SK-N-SH treated with all-trans-retinoic acid at 6 μM for 48 hours (cell line): Measurements from ENCODE around the gene CRYAB.

Source experiments
- ATAC-seq: fragments of 200-7000 bp; cut with Tn5 transposase; 3 replicates; pipeline ENCODE4 v1.9.1; 2020; ENCODE audit warnings: mild to moderate bottlenecking, moderate library complexity
- ARNTL ChIP-seq: fragments of 450-650 bp; formaldehyde crosslinking; IDR thresholded peaks from 2 replicates; pipeline ENCODE4 v1.5.0; 2020; ENCODE audit warnings: low read depth, mild to moderate bottlenecking, moderate library complexity, borderline replicate concordance
- BACH2 ChIP-seq: fragments of 250-450 bp; sonication (Bioruptor Pico); IDR thresholded peaks from 2 replicates; pipeline ENCODE4 v1.9.0; 2021; ENCODE audit warnings: mild to moderate bottlenecking, borderline replicate concordance
- CREB5 ChIP-seq: fragments of 250-450 bp; sonication (Bioruptor Pico); IDR thresholded peaks from 2 replicates; pipeline ENCODE4 v1.5.1; 2020; ENCODE audit warnings: low read depth, mild to moderate bottlenecking, moderate library complexity
- CSRNP3 ChIP-seq: fragments of 250-450 bp; sonication (Bioruptor Pico); IDR thresholded peaks from 2 replicates; pipeline ENCODE4 v1.5.1; 2021; ENCODE audit warnings: mild to moderate bottlenecking, moderate library complexity
- ESRRG ChIP-seq: fragments of 250-450 bp; sonication (Bioruptor Pico); IDR thresholded peaks from 2 replicates; pipeline ENCODE4 v1.6.1; 2021; ENCODE audit warnings: mild to moderate bottlenecking
- GLIS3 ChIP-seq: fragments of 250-450 bp; sonication (Bioruptor Pico); IDR thresholded peaks from 2 replicates; pipeline ENCODE4 v1.5.0; 2020; ENCODE audit warnings: mild to moderate bottlenecking, moderate library complexity
- OSR1 ChIP-seq: fragments of 250-450 bp; sonication (Bioruptor Pico); IDR thresholded peaks from 2 replicates; pipeline ENCODE4 v1.8.0; 2022; ENCODE audit warnings: moderate library complexity, mild to moderate bottlenecking, inconsistent platforms
- PATZ1 ChIP-seq: fragments of 250-450 bp; sonication (Bioruptor Pico); IDR thresholded peaks from 2 replicates; pipeline ENCODE4 v1.8.0; 2020; ENCODE audit warnings: mild to moderate bottlenecking, moderate library complexity, borderline replicate concordance
- POU6F1 ChIP-seq: fragments of 250-450 bp; sonication (Bioruptor Pico); IDR thresholded peaks from 2 replicates; pipeline ENCODE4 v1.8.0; 2021; ENCODE audit warnings: low read depth, mild to moderate bottlenecking, moderate library complexity, borderline replicate concordance
- PPARA ChIP-seq: fragments of 250-450 bp; sonication (Bioruptor Pico); IDR thresholded peaks from 2 replicates; pipeline ENCODE4 v1.5.0; 2020; ENCODE audit warnings: mild to moderate bottlenecking, borderline replicate concordance
- RARB ChIP-seq: fragments of 250-450 bp; sonication (Bioruptor Pico); IDR thresholded peaks from 2 replicates; pipeline ENCODE4 v1.8.0; 2021; ENCODE audit warnings: mild to moderate bottlenecking, moderate library complexity
- SNAI2 ChIP-seq: fragments of 250-450 bp; sonication (Bioruptor Pico); IDR thresholded peaks from 2 replicates; pipeline ENCODE4 v1.5.0; 2020; ENCODE audit warnings: mild to moderate bottlenecking, moderate library complexity
- TCF4 ChIP-seq: fragments of 250-450 bp; sonication (Bioruptor Pico); IDR thresholded peaks from 2 replicates; pipeline ENCODE4 v1.8.0; 2021; ENCODE audit warnings: mild to moderate bottlenecking, moderate library complexity, borderline replicate concordance
- TOX ChIP-seq: fragments of 250-450 bp; sonication (Bioruptor Pico); IDR thresholded peaks from 2 replicates; pipeline ENCODE4 v1.8.0; 2021; ENCODE audit warnings: mild to moderate bottlenecking, moderate library complexity, borderline replicate concordance
- TSHZ2 ChIP-seq: fragments of 250-450 bp; sonication (Bioruptor Pico); IDR thresholded peaks from 2 replicates; pipeline ENCODE4 v1.5.0; 2020; ENCODE audit warnings: mild to moderate bottlenecking, moderate library complexity
- ZC3H10 ChIP-seq: fragments of 250-450 bp; sonication (Bioruptor Pico); IDR thresholded peaks from 2 replicates; pipeline ENCODE4 v1.5.1; 2021; ENCODE audit warnings: mild to moderate bottlenecking, moderate library complexity
- ZFP3 ChIP-seq: fragments of 250-450 bp; sonication (Bioruptor Pico); IDR thresholded peaks from 2 replicates; pipeline ENCODE4 v1.5.0; 2020; ENCODE audit warnings: mild to moderate bottlenecking, moderate library complexity
- ZFP30 ChIP-seq: fragments of 450-650 bp; formaldehyde crosslinking; IDR thresholded peaks from 2 replicates; pipeline ENCODE4 v1.5.0; 2022; ENCODE audit warnings: mild to moderate bottlenecking, moderate library complexity
- ZNF565 ChIP-seq: fragments of 450-650 bp; formaldehyde crosslinking; conservative IDR thresholded peaks from 2 replicates; pipeline ENCODE4 v1.5.0; 2020; ENCODE audit warnings: low read depth, mild to moderate bottlenecking, moderate library complexity
- ZNF70 ChIP-seq: fragments of 450-650 bp; formaldehyde crosslinking; IDR thresholded peaks from 2 replicates; pipeline ENCODE4 v1.5.0; 2020; ENCODE audit warnings: mild to moderate bottlenecking, moderate library complexity

The CRYAB gene

GRCh38 chr11:111949519-111950426 lies 38.2 kb upstream of the CRYAB start (continued):
- TF ChIP-seq CREB5 (CRISPR knock-in tag), result no peak
- TF ChIP-seq, all 23 proteins: peak for 0

- no peak for ATAC-seq
- no peak for TF ChIP-seq ZNF565 (CRISPR knock-in tag)
- no peak for TF ChIP-seq ESRRG (CRISPR knock-in tag)
- no peak for TF ChIP-seq ARNTL
- no peak for TF ChIP-seq GLIS3 (CRISPR knock-in tag)
- no peak for TF ChIP-seq TSHZ2 (CRISPR knock-in tag)
- no peak for TF ChIP-seq ZFP30 (CRISPR knock-in tag)
- TF ChIP-seq CREB5 (CRISPR knock-in tag), result no peak
- no peak for TF ChIP-seq POU6F1 (CRISPR knock-in tag)
- no peak for TF ChIP-seq ZFP3 (CRISPR knock-in tag)
- no peak for TF ChIP-seq BACH2 (CRISPR knock-in tag)
- TF ChIP-seq TCF4 (CRISPR knock-in tag), result no peak
- no peak for TF ChIP-seq ZC3H10 (CRISPR knock-in tag)
- no peak for TF ChIP-seq PPARA (CRISPR knock-in tag)
- no peak for TF ChIP-seq PATZ1 (CRISPR knock-in tag)
- TF ChIP-seq RARB (CRISPR knock-in tag), result no peak
- no peak for TF ChIP-seq TOX (CRISPR knock-in tag)
- TF ChIP-seq OSR1 (CRISPR knock-in tag), result no peak
- no peak for TF ChIP-seq ZNF70 (CRISPR knock-in tag)
- no peak for TF ChIP-seq CSRNP3 (CRISPR knock-in tag)
- TF ChIP-seq SNAI2, result no peak
Observed at GRCh38 chr11:111947143-111947542, 35.6 kb upstream of the CRYAB start.
